GM13976 (cell line): Measurements from ENCODE around the gene MPO.

Experiments
- DNase-seq: peaks from one replicate; pipeline ENCODE4 v3.0.0; 2012; ENCODE audit warnings: low spot score
- CTCF ChIP-seq: IDR thresholded peaks from 2 replicates; pipeline ENCODE4 v1.5.1; 2012; ENCODE audit warnings: borderline replicate concordance, mild to moderate bottlenecking; ENCODE audit not compliant: insufficient read depth; ENCODE audit errors: extremely low read depth, missing control alignments, control extremely low read depth
- in situ Hi-C: fragments of 300-500 bp; cut with MboI; formaldehyde crosslinking; loops from one replicate; pipeline ENCODE4 v1.12.0; 2022; ENCODE audit warnings: low sequenced_read_pairs, mixed read lengths, inconsistent platforms; ENCODE audit not compliant: unreplicated experiment

MPO gene

GRCh38 chr17:58302171-58302918 lies 21.6 kb upstream of the MPO start:
- in situ Hi-C loops = no loop called here
- DNase-seq = peak; percentile 14
- TF ChIP-seq CTCF = no peak

- in situ Hi-C loops = no loop called here
- peak; percentile 8 for DNase-seq
- no peak for TF ChIP-seq CTCF
Observed at GRCh38 chr17:58301504-58302150, 20.9 kb upstream of the MPO start.

GRCh38 chr17:58300336-58300735 lies 19.6 kb upstream of the MPO start:
- peak; percentile 6 for DNase-seq
- no peak for TF ChIP-seq CTCF
- in situ Hi-C loops = no loop called here

GRCh38 chr17:58294034-58294433 lies 13.3 kb upstream of the MPO start:
- no peak for TF ChIP-seq CTCF
- in situ Hi-C loops = no loop called here
- no peak for DNase-seq

GRCh38 chr17:58291246-58291645 lies 10.5 kb upstream of the MPO start:
- DNase-seq = no peak
- no peak for TF ChIP-seq CTCF
- in situ Hi-C loops = no loop called here

- DNase-seq = no peak
- in situ Hi-C loops = no loop called here
Observed at GRCh38 chr17:58289869-58290268, 9.1 kb upstream of the MPO start.

More at GRCh38 chr17:58289869-58290268, 9.1 kb upstream of the MPO start:
- no peak for TF ChIP-seq CTCF
